Stimulated activated CD4-positive, alpha-beta T cell treated with anti-CD3 and anti-CD28 coated beads, TNF-alpha, amount 100 ng/mL, for 4 hours (primary cell): Measurements from ENCODE around the gene AHNAK.
"Not testable (repeated sequence)": the region's sequence is repeated elsewhere in the genome, so short reads cannot be mapped to it uniquely, and the experiment has no call there.

Experiments
- DNase-seq, 3 experiments: peaks; one replicate each; pipeline ENCODE4 v3.0.0-alpha.2; 2020; ENCODE audit warnings: low read depth in 3 of 3

The AHNAK gene

DNA sequence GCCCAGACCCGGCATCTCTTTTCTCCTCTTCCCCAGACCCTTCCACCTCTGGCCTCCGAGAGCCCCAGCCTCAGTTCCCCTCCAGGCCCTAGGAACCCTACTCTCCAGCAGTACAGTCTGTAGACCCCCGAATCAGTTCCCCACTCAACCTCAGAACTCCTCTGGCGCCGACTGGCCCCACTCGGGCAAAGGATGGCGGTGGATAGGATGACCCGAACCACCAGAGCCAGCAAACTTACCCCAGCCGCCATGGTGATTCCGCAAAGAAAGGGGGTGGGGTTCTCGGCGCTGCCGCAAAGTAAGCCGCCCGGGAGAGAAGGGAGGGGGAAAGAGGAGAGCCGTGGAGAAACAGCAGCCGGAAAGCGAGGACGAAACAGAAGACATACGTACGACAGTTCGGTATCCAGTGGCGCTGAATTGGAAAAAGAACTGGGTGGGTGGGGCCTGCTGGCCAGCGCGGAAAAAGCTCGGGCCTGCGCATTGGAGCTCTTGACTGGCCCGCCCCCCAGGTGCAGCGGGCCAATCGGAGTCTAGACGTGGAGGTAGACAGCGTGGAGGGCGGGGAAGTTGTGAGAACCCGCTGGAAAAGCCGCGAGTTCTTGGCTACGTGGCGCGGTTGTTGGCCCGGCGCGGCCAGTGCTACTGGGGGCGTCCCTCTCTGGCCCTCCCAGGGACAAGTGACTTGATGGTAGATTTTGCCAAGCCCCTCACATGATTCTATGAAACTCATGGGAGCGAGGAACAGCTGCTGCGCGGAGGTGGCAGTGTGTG, 27.2 kb upstream of the AHNAK start, which contains the start of gene EEF1G:
Gene EEF1G, minus strand, starts transcription at position 300 of the 771 bp plus-strand sequence. Its CDS starts 49 bp downstream, at position 251.
- peak; percentile 91 to 96 (median 95) for DNase-seq

GRCh38 chr11:62573006-62573591, 26.5 kb upstream of the AHNAK start:
- no peak for DNase-seq

GRCh38 chr11:62572431-62572830, 25.8 kb upstream of the AHNAK start:
- DNase-seq = no peak

DNA sequence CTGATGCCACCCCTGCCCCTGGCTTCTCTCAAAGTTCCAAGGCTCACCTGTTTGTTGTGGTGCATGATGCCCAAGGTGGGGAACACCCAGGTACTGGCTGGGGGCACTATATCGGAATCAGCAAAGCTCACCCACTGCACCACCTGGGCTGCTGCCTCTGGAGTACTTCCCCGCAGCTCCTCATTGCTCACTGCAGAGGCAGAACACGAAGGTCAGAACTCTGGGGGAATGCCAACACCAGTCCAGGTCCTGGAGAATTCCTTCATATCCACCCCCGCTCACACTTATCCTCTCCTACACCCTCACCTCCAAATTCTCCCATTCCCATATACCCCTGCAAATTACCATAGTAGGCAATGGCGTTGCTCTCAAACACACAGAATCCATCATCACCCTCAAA, 24.9 kb upstream of the AHNAK start:
- not testable (repeated sequence) for DNase-seq

DNA sequence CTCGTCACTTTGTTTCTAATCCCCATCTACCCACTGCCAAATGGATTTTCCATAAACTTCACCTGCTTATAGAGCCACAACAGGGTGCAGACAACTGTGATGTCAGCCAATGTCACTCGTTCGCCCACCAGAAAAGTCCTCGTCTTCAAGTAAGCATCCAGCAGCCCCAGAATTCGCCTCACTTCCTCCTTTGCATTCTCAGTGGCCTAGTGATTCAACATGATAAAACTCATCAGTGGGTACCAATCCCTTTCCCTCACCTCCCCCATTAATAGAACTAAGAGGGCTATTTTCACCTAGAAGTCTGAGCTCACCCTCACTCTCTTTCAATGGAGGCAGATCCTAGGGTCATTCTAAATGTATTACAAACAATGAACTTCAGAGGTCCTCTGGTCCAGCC, 24.3 kb upstream of the AHNAK start:
- not testable (repeated sequence) for DNase-seq

DNA sequence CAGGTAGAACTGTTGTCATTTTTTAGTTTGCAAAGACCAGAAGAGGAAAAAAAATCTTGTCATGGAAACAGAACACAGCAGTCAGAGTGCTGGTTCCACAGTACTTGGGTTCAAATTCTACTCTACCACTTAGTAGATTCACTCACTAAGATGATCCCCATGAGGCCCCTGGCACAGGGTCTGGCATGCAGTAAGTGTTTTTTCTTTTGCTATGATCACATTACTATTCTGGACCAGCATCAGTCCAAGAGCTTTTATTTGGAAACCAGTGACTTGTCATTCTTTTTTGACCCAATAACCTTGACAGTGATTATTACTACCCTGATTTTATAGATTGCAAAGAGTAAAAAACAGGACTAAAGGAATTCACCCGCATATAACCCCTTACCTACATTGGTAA, 23.0 kb upstream of the AHNAK start:
- no peak for DNase-seq

GRCh38 chr11:62567018-62567633, 20.5 kb upstream of the AHNAK start:
- DNase-seq = no peak

DNA sequence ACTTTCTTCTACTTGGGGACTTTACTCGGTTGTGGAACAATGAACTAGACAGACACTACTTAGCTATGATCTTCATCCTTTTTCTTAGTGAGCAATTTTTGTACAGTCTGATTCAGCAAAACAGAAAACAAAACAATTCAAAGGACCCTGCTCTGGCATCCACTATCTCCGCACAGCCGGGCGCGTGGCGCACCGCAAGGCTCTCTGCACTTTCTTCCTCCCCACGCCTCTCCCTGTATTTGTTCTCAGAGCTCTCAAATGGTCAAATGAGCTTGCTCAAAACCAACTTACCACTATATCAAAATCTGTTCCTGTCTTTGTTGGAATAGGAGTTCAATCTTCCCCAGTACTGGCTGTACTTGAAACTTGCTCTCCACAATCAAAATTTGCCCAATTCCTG, 19.6 kb upstream of the AHNAK start:
- no peak for DNase-seq

DNA sequence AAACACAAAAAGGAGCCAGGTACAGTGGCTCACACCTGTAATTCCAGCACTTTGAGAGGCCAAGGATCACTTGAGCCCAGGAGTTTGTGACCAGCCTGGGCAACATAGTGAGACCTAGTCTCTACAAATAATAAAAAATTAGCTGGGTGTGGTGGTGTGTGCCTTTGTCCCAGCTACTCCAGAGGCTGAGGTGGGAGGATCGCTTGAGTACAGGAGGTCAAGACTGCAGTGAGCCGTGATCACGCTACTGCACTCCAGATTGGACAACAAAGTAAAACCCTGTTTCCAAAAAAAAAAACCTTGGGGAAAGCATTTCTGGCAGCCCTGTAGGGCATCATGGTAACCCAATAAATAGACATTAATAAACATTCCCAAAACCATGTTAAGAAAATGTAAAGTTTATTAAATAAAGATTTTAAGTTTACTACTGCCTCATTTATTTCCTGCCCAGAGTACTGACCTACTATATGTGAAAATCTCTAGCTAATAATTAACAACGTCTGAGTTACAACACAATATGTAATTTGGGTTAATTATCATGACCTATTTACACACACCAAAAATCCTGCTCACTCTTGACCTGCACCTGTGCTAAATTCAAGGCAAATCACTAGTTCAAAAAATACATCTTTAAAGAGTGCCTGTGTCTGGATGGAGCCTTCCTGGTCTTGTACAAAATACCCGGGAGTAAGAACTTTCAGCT, 18.6 kb upstream of the AHNAK start:
- no peak for DNase-seq

DNA sequence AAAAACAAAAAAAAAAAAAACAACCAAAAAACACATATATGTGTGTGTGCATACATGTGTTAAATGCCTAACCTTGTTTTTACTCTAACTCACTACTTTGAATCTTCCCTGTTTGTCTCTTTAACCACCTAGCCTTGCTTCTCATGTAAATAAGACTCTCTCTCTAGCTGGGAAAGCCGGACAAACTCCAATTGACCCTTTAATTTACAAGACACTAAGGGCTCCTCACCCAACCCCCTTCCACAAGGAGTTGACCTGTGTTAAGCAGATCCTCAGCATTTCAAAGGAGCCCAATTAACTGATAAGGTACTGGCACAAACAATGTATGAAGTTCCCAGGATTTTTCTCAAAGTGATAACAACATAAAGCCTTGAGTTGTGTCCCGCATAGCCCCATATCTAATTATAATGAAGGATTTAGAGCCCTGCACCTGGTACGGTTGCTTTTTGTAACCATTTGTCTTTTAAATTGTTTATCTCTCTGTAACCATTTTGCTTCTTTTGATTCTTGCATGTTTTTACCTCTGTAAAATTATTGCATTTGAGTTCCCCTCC, 15.1 kb upstream of the AHNAK start:
- not testable (repeated sequence) for DNase-seq

GRCh38 chr11:62560566-62561103, 14.0 kb upstream of the AHNAK start:
- peak; percentile 38 to 76 (median 71) for DNase-seq

GRCh38 chr11:62559626-62560025, 13.0 kb upstream of the AHNAK start:
- not testable (repeated sequence) for DNase-seq

GRCh38 chr11:62559204-62559603, 12.6 kb upstream of the AHNAK start:
- DNase-seq = no peak

DNA sequence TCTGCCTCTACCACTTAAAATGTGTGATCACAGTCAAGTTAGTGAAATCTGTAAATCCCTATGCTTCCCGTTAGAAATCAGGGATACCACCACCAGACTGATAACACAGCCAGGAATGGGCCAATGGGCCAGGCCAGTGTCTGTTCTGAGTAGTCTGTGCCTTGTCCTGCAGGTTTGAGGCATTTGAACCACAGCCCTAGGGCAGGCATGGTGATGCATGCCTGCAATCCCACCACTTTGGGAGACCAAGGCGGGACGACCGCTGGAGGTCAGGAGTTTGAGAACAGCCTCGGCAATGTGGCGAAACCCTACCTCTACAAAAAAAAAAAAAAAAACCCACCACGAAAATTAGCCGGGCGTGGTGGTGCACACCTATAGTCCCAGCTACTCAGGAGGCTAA, 12.1 kb upstream of the AHNAK start:
- DNase-seq = no peak

DNA sequence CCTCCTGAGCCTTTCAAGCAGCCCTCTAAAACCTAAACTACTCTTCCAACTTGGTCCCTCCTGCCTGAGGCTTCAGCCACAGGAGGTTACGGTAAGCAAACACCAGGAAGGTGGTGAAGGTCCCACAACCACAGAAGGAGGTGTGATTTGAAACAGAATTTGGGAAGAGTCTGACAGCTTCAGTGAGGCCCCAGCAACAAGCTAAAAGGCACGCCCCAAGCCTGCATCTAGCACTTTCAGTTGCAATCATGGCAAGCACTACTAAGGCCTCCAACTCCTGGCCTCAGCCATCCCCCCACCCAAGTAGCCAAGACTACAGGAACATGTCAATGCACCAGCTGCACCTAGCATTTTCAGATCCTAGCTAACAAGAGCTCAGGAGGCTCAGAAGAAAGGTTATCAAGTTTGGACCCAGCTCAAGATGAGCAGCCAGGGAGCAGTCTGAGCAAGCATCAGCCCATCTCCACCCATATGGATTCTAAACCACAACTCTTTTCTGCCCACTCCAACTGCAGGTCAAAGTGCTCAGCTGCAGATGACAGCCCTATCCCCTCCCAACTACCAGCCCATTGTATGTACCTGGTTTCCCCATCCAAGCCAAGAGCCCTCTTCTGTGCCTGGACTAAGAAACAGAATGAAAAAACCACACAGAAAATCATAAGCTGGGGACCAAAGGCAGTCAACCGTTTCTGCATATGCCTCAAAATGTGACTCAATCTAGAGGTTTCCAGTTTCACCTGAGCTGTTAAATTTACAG, 10.4 kb upstream of the AHNAK start:
- DNase-seq = no peak

DNA sequence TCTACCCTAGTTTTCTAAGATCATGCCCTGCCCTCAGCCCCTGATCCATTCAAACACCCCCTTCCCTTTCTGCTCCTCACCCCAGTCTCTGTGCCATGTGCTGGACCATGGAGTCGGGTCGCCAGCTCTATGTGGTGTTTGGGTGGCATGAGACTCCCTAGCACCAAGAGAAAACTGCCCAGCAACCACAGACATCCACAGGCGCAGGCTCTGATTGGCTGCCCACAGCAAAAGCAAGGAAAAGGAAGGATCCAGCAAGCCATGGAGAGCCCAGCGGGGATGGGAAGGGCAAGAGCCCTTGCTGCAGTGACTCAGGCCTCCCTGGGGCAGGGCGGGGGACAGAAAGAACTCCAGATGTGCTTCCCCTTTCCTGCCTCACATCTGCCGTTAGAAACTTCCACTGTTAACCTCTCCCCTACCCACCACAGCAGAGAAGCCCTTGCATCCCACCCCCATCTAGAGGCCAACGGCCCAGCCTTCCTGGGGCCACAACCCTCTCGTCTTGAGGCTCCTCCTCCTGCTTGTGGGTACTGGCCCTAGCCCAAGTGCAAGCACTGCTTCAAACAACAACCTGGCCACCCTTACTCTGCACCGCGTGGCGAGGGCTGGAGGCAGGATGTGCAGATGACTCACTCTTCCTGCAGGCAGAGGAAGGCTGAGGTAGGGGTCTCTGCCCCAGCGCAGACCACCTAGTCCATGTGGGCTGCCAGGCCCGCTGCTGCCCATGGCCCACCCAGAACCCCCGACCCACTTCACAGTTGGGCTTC, 9.7 kb upstream of the AHNAK start:
- DNase-seq = peak in 1 of 3 experiments; percentile 58

DNA sequence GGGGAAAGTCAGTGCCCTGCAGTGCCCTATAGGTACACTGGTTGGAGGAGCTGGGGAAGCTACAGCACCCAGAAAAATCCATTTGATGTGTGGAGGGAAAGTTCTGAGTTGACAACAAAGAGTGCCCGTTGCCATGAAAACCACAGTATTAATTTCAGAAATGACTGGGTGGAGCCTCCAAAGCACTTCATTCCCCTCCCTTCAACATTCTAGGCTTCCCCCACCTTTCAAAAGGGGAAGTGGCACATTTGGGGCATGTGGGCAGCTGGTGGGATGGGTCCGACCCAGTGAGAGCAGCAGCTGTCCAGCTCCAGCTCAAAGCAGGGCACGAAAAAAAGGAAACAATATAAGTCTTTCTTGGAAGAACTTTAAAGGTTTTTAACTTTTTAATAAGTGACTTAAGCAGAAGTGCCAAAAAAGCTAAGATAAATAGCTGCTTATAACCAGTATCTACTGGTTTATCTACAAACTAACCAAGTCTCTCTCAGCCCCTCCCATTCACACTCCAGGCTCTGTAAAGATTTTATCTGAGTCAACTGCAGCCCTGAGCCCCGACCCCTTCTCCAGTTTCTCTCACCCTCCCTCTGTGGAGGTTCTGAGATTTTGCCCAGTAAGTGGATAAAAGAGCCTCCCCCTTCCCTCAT, 9.0 kb upstream of the AHNAK start:
- DNase-seq = no peak

DNA sequence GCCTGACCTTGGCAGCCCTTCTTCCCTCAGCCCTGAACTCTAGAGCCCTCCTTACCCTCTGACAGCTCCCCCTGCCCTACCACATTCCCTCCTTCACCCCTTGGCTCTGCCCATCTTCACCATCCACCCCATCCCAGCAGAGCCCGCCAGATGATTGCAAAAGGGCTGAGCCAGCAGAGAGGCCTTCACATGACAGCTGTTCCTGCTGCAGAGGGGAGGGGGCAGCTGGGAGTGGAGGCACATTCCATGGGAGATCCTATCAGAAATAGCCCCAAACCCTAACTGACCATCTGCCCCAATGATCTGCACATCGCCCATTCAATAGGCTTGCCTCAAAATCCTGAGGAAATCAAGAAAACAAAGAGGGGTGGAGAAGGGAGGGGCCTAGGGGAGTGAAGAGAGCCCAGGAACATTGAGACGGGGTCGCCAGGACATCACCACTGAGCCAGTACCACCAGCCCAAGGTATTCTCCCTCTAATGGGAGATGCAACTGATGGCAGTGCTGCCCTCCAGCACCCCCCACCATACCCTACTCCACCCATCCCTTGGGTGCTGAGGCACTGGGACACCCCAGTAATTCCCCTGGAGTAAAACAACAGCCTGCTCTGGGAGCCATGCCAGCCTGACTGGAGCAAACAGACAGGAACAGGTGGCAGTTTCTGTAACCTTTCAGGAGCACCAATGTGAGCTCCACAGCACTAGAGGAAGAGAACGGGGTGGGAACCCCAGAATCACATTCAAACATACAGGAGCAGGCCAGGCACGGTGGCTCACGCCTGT, 8.0 kb upstream of the AHNAK start:
- DNase-seq = no peak

DNA sequence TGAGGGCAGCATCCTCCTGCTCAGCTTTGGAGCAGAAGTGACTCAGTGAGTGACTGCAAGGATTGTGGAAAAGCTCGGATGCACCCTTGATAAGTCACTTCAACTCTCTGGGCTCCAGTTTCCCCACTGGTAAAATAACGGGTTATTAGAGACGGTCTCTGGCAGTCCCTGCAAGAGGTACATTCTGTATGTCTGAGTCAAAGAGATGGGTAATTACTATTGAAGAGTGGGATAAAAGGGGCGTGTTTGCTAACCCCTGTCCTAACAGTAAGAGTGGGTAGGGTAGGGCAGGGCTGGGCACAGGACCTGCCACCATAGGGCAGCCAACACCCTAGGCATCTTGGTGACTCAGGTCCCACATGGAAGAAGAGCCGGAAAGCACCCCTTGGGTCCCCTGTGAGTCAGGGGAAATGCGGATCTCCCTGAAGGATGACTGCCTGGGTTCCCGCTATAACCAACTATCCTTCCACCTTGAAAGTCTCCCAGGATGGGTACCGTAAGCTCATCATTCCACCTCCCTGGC, 7.3 kb upstream of the AHNAK start:
- DNase-seq = no peak
